ENCODE data around the gene ANP32E. TPM values are rescaled to one million over a fixed set of nuclear protein-coding genes. Genes with fewer than 3 reads are reported as not detected.

The ANP32E gene
- total and polyA plus RNA-seq, 2 of the 13 experiments (the other 11 are each of a cell fraction or from before 2014, with no cell fraction given) = 10.3 to 53.0 TPM

GRCh38 chr1:150234566-150235293 lies 1.2 kb downstream of the ANP32E start (continued):
- TF ChIP-seq SSRP1 (CRISPR knock-in tag; IDR thresholded peaks at IDR 0.05) (no peak), RAD51 (IDR thresholded peaks at IDR 0.05; ENCODE audit: borderline replicate concordance) (no peak), HES4 (CRISPR knock-in tag; IDR thresholded peaks at IDR 0.05; ENCODE audit: borderline replicate concordance) (no peak), ZNF101 (CRISPR knock-in tag; IDR thresholded peaks at IDR 0.05; ENCODE audit: borderline replicate concordance, low read depth) (no peak), NFAT5 (CRISPR knock-in tag; IDR thresholded peaks at IDR 0.05) (no peak), HNF4G (IDR thresholded peaks at IDR 0.05; ENCODE audit: borderline replicate concordance, low read depth, low read length) (no peak), HNF4G (CRISPR knock-in tag; IDR thresholded peaks at IDR 0.05; ENCODE audit: borderline replicate concordance, low read depth) (no peak), ETS1 (CRISPR knock-in tag; IDR thresholded peaks at IDR 0.05) (0 out of 2 replicates have a peak, but pooled peaks have one; percentile 6), PRDM4 (CRISPR knock-in tag; IDR thresholded peaks at IDR 0.05; ENCODE audit: borderline replicate concordance) (no peak), HOXA3 (CRISPR knock-in tag; IDR thresholded peaks at IDR 0.05) (peak; percentile 47), ZBTB4 (CRISPR knock-in tag; IDR thresholded peaks at IDR 0.05; ENCODE audit: borderline replicate concordance) (peak; percentile 59; the same call in 1 of the 2 replicates), MAZ (IDR thresholded peaks at IDR 0.05; ENCODE audit: borderline replicate concordance, low read depth, low read length) (no peak), MAZ (CRISPR knock-in tag; IDR thresholded peaks at IDR 0.05; ENCODE audit: low read depth) (no peak), ATM (IDR thresholded peaks at IDR 0.05; ENCODE audit: borderline replicate concordance) (no peak), ISX (CRISPR knock-in tag; conservative IDR thresholded peaks at IDR 0.05) (no peak), MLX (CRISPR knock-in tag; IDR thresholded peaks at IDR 0.05) (no peak)
